EH (cell line): Measurements from ENCODE around the gene CDC25B.
A peak's percentile ranks its signal among the peaks of the same experiment; 100 is the strongest.

Experiments used
- DNase-seq: peaks from one replicate; pipeline ENCODE4 v3.0.0-alpha.2; 2015; ENCODE audit warnings: low read depth

The CDC25B gene

DNA sequence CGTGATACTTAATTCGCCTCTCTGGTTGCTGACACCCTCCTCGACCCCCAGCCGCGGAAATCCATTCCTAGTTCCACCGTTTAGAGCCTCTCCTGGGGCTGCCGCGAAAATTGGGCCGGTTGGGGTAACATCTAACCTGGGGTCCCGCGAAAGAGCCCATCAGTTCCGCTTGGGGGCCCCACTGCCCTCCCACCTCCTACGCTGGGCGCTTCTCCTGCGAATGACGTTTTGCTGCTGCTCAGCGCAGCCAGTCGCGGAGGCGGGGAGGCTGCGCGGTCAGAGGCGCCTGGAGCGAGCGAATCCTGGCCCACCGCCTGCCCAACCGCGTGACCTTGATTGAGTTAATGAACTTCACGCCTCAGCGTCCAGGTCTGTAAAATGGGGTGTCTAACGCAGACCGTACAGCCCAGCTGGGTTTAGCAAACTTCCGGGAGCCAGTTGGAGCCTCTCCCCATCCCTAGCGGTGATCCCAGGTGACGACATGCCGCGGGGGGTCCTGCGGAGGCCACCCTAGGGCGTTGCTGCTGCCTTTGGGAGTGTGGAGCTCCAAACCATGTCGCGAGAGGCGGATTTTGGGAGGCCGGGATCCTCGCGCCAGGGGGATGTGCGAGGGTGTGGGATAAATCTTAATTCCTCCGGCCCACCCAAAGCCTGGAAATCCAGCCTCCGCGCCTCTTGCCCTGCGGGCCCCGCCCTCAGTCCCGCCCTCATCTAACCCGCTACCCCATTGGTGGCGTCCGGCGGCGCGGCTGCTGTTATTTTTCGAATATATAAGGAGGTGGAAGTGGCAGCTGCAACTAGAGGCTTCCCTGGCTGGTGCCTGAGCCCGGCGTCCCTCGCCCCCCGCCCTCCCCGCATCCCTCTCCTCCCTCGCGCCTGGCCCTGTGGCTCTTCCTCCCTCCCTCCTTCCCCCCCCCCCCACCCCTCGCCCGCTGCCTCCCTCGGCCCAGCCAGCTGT, at the start of gene CDC25B:
CDC25B (plus strand) TSS at position 800 of the 958 bp plus-strand sequence. CDS start 222 bp downstream, outside the sequence.
- peak; percentile 92 for DNase-seq

DNA sequence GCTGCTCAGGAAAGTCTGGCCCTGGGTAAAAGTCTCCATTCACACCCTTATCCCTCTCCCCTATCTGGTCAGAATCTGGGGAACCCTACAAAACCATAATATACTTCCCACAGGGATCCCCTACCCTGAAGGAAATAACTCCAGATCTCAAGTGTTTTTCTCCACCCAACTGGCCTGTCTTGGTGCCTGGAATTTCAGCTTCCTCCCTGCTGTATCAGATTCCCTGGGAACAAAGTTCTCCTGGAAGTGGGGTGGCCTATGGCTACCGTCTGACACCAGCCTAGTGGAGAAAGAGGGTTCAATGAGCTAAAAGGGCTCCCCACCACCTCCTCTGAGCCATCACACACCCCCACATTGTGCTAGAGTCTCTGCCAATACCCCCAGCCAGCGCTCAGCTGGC, 48.6 kb upstream of the CDC25B start:
- no peak for DNase-seq

DNA sequence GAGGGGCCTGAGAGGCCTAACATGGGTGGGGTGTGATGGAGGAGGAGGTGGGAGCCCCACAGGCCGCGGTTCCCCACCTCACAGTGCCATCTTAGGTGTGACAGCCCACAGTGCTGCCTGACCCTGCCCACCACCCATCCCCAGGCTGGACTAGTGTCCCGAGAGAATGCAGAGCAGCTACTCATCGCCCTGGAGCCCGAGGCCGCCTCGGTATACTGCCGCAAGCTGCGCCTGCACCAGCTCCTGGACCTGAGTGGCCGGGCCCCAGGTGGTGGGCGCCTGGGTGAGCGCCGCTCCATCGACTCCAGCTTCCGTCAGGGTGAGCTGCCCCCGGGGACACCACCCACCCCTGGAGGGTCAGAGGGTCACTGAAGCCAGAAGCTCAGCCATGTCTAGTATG, 48.0 kb upstream of the CDC25B start:
- DNase-seq: no peak

DNA sequence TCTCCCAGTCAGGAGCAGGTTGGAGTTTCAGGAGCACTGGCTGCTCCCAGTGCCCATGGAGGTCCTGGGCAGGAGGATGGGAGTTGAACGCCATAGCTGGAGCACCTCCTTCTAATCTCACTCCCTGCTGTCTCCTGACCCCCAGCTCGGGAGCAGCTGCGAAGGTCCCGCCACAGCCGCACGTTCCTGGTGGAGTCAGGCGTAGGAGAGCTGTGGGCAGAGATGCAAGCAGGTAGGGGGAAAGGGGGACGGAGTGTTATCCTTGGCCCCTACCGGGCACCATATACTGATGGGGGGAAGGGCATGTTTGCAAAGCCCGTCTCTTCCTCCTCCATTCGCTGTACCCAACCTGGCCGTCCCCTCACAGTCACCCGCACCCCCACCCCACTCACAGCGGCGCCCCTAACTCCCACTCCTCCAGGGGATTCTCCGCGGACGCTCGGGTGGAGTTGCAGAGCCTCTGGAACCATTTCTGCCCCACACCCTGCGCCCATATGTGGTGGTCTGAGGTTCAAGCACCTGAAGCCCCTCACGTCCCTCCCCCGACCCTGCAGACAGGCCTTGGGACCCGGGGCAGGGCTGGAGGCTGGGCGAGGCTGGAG, 46.9 kb upstream of the CDC25B start:
- DNase-seq: no peak

DNA sequence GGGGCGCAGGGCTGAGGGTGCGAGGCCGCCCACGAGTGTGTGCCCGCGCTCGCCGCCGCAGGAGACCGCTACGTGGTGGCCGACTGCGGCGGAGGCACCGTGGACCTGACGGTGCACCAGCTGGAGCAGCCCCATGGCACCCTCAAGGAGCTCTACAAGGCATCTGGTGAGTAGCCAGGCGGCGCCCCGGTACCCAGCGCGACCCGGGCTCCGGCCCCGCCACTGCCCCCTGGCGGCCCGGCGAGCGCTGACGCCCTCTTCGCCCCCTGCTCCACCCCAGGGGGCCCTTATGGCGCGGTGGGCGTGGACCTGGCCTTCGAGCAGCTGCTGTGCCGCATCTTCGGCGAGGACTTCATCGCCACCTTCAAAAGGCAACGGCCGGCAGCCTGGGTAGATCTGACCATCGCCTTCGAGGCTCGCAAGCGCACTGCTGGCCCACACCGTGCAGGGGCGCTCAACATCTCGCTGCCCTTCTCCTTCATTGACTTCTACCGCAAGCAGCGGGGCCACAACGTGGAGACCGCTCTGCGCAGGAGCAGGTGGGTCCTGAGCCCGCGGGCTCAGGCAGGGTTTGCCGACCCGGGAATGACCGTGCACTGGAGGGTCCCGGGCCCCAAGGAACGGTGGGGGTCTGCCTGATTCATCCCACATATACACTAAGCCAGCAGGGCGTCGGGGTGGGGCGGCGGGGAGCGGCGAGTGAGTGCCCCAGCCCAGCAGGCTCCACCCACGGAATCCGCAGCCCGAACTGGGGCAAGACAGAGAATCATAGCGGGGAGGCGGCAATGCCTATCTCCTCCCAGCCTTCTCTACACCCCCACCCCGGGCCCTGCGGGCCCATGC, 46.2 kb upstream of the CDC25B start:
- DNase-seq: no peak

DNA sequence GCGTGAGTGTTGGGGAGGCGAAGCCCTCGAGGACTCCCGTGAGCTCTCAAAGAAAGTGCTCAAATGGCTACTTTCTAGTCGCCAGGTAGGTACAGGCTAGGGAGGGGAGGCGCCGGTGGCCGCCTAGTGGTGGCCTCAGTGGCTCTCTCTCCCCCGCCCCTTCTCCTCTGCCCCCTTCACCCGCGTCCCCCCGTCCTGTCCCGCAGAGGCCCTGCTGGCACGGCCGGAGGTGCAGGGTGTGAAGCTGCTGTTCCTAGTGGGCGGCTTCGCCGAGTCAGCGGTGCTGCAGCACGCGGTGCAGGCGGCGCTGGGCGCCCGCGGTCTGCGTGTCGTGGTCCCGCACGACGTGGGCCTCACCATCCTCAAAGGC, 44.8 kb upstream of the CDC25B start:
- DNase-seq: no peak

DNA sequence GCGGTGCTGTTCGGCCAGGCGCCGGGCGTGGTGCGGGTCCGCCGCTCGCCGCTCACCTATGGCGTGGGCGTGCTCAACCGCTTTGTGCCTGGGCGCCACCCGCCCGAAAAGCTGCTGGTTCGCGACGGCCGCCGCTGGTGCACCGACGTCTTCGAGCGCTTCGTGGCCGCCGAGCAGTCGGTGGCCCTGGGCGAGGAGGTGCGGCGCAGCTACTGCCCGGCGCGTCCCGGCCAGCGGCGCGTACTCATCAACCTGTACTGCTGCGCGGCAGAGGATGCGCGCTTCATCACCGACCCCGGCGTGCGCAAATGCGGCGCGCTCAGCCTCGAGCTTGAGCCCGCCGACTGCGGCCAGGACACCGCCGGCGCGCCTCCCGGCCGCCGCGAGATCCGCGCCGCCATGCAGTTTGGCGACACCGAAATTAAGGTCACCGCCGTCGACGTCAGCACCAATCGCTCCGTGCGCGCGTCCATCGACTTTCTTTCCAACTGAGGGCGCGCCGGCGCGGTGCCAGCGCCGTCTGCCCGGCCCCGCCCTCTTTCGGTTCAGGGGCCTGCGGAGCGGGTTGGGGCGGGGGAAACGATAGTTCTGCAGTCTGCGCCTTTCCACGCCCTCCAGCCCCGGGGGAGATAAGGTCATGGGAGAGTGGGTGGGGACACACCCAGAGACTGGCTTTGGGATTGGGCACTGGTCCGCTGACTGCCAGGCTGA, 44.3 kb upstream of the CDC25B start:
- DNase-seq: no peak

DNA sequence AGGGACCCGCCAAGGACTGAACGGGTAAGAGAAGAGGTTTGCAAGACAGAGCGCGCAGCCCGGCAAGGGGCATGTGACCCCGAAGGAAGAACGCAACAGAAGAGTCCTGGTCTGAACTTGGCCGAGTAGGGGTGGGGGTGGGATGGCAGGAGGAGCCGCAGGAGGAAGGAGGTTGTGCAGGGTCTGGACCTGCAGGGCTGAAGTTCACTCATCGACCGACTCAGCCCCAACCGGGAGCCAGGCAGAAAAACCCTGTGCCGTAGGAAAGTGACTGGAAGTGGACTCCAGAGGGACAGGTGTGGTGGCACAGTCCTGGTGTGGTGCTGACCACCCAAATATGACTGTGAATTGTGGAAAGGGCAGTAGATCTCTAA, 43.7 kb upstream of the CDC25B start:
- DNase-seq: no peak

DNA sequence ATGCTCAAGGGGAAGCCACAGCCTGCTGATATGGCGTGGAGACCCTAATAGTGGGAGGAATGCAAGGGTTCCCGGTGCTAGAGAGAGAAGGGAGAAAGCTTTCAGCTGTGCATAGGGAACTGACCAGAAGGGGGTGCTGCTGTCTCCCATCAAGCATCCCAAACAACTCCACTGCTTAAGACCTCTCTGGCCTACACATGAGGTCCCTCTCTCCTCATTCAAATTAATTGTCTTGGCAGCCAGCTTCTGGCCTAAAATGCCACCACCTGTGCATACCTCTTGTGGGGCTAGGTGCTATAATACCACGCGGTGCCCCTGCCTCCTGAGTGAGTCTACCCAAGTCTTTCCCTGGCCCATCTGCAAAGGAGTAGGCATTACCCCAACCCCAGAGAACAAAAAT, 43.0 kb upstream of the CDC25B start:
- peak; percentile 74 for DNase-seq

DNA sequence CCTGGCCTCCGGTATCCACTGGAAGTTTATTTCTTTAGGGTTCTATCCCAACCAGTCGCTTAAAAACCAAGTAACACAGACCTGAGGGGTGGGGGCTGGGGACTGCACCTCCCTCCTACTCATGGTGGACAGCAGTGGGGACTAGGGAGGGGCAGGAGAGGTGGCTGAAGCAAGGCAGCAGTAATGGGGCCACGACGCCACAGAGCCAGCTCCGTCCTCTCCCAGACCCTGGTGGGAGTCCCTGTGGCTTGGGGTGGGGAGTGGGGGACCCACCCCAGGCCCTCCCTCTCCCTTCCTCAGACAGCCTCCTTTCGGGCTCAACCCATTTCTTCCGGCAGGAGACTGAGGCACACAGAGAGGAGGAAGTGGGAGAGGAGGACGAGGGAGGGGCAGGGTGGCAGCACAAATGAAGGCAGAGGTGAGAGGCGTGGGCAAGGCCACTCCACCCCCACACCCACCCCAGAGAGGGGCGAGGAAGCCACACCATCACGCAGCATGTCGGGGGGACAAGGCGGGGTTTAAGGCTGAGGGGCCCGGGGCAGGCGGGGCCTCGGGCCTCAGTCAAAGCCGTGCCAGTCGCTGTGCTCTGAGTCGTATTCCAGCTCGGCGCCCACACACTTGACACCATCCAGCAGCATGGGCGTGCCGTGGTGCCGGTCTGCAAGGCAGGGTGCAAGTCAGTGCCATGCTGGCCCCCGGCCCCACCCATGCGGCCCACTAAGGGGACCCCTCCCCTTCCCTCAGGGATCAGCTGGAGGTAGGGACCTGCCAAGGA, 42.4 kb upstream of the CDC25B start:
- DNase-seq: no peak

DNA sequence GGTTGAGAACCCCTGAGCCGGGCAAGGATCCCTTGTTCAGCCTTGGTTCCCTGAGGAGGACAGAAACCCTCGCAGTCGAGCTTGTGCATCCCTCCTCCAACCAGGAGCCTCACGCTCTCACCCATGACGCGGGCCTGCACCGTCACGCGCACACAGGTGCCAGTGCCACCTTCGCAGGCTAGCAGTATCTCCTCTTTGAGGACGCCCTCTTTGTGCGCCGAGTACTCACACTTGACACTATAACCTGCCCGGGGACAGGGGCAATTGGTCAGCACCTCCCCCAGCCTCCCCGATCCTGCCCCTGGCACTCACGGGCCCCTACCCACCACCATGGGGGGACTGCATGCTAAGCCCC, 41.9 kb upstream of the CDC25B start:
- no peak for DNase-seq

DNA sequence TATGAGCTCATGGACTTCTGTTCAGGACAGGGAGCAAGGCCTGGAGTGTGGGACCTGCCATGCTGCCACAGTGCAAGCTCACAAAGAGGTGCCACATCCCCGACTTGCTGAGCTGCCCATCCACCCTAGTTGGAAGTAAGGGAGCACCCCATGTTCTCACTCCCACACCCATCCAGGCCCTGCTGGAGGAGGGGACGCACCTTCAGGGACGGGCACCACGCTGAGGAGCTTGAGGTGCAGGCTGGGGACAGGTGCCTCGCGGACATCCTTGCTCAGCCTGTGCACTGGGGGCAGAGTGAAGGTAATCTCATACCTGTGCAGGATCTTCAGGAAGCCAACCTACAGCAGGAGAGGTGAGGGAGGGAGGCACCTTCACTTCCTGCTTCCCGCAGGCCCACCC, 40.8 kb upstream of the CDC25B start:
- DNase-seq: no peak

DNA sequence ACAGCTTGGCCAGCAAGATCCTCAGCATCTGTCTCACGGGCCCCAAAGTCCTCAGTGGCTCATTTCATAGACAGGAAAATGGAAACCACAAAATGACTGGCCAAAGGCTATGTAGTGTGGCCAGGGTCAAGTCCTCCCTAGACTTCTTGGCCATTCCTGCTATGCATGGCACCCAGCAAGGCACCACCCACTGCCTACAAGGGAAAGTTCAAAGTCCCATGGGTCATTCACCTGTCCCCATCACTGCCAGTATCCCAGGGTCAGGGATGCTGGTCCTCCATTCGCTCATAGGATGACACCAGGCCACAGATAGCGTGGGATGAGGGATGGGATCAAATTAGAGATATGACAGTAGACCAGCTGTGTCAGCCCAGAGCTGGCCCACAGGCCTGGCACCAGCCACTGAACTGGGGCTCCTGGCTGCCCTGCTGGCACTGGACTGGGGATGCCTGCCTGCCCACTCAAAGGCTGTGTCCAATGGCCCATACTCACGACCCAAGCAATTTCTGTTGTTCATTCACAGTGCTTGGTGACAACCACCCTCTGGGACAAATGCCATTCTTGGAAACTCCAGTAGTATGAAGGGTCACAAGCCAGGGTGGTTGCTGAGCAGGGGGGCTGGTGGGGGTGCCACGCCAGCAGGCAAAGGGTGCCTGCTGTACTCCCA, 40.2 kb upstream of the CDC25B start:
- DNase-seq: no peak

DNA sequence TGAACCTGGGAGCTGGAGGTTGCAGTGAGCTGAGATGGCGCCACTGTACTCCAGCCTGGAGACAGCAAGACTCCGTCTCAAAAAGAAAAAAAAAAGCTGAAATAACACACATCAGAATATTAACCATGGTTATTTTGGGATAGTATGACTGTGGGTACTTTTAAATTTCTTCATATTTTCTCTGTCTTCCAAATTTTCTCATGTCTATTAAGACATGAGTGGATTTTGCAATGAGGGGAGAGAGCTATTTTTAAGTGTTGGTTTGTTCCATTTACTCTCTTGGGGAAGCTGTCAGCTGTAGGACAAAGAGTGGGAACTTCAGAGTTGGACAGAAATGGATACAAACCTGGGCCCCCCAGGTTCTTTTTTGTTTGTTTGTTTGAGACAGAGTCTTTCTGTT, 38.8 kb upstream of the CDC25B start:
- no peak for DNase-seq

DNA sequence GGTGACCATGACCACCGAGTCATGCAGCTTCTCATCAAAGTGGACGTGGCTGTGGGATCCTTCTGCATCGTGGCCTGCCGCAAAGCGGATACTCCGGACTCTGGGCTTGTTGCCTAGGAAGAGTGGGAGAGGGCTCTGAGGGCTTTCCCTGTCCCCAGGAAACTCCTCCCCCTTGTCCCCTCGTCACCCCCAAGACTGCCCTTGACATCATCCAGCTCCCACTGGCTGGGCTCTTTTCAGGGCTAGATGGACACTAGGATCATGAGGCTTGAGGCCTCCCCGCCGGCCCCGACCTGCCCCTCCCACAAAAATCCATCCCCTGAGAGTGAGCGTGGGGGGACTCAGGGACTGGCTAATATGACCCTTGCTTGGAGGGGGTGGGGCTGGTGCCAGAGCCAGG, 37.5 kb upstream of the CDC25B start:
- DNase-seq: no peak

DNA sequence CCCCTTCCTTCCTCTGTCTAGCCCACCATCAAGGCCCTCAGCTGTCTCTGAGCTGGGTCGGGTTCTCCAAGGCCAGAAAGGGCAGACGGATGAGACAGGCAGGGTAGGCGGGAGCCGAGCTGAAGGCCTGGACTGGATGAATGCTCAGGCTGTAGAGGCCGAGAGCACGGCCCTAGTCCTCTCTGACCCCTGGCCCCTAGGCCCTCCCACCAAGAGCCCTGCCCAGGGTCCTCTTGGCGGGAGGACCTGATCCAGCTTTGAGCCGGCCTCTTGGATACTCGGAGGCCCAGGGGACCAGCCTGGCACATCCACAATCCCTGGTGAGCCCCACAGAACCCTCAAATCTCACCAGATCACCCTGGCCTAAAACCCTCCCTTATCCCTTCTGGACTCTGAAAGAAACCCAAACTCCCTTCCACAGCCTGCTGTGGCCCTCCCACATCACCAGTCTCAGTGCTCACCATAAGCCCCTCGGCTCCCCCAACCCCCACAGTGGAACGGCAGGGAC, 36.7 kb upstream of the CDC25B start:
- DNase-seq: no peak

DNA sequence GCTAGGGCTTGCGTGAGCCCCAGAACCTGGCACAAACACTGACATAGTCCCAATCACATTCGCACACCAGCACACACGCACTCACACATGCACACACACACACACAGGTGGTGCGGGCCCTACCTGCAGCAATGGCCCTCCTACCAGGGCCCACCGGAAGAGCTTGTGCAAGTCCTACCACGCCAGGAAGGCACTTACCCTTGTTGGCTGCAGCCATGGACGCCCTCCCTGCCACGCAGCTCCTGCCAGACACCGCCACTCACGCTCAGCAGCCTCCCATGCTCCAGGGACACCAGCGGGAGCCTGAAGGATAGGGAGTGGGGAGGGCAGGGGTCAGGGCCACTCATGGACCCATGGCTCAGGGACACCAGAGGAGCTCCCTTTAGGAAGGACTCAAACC, 36.2 kb upstream of the CDC25B start:
- DNase-seq: no peak

DNA sequence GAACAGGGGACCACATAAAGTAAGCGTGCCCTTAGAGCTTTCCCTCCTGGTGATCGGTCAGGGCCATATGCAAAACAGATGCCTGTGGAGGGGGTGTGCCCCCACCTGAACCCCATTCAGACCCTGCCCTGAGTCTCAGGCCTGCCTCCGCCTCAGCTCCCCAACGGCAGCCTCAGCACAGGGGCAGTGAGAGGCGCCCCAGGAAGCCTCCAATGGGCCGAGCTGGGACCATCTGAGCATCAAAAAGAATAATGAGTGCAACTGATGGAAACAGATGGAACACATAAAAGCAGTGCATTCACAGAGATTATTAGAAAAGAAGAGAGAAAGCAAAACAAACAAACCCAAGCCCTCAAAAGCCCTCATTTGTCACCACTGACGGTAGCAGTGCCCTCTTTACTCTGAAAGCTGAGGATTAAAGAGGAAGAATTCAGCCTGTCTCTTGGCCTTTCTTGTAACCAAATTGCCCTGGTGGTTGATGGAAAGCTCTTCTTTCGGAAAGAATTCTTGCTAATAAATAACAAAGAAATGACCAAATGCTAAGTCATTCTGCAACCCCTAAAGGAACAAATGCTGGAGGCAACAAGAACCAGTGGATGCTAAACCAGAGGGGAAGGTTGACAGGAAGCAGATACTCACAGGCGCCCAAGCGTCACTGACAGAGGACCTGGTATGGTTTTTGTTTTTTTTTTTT, 35.3 kb upstream of the CDC25B start:
- peak; percentile 78 for DNase-seq

DNA sequence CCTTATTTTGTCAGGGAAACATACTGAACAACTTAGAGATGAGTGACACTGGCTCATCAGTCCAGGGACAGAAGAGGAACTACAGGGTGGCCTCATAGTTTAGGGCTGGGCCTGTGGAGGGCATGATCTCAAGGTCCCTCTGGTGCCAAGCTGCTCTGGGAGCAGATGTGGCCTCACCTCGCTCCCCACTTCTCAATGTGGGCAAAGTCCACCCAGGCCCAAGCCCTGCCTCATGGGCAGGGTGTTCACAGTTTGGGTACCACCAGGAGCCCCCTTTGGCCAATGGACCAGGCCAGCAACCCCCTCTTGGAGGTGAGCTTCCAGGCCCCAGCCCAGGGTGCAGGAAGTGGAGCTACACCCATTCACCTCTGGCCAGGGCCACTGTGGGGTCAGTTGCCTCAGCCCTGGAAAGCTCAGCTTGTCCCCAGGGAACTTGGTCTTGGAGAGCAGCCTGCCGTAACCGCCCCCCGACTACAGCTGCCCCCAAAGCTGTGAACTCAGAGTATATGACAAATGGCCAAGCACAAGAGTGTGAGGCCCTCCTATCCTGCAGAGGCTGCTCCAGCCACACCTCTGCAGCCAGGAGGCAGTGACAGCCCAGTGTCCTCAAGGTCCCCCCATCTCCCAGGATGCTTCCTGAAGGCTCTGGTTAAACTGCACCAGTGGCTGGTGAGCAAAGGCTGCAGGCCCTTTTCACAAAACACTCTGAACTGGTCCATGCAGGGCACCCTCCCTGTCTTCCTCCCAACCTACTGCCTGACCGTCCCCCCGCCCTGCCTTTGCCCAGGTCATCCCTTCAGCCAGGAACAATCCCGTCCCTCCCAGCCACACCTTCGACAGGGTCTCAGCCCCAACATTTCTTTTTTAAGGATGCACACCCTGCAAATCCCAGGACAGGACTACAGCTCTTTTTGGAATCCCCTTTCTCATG, 32.2 kb upstream of the CDC25B start:
- DNase-seq: no peak
